Erythroblast (primary cell): ENCODE measurements around the gene CREB5.

ENCODE experiments used
- GATA1 ChIP-seq: IDR thresholded peaks from 2 replicates; pipeline ENCODE4 v1.6.1; 2011; ENCODE audit warnings: low read depth, mild to moderate bottlenecking, control low read depth, low read length, moderate library complexity
- POLR2A ChIP-seq: IDR thresholded peaks from 2 replicates; pipeline ENCODE4 v1.6.1; 2011; ENCODE audit warnings: mild to moderate bottlenecking, low read length

GRCh38 chr7:28483908-28484605 is 71.7 kb downstream of the CREB5 start:
- no peak for TF ChIP-seq POLR2A
- TF ChIP-seq GATA1, result no peak
